Vagina (tissue), 2 donors: Measurements from ENCODE around the gene JDP2.

Experiments
- POLR2A ChIP-seq, 2 donors: fragments of 450-650 bp; IDR thresholded peaks; one replicate each; pipeline ENCODE4 v1.6.1; 2017; ENCODE audit warnings: antibody characterized with exemption in 2 of 2, mild to moderate bottlenecking in 2 of 2, moderate library complexity in 2 of 2
- TF ChIP-seq, protein P1 (sequence below), 3 experiments: fragments of 450-650 bp in 2 of 3; fragments of 200-600 bp in 1 of 3; sonication (generic) in 1 of 3; IDR thresholded peaks; one replicate each; pipeline ENCODE4 v1.5.1; 2017 to 2019; ENCODE audit warnings: antibody characterized with exemption in 3 of 3, mild to moderate bottlenecking in 2 of 3, moderate library complexity in 2 of 3

DNA sequence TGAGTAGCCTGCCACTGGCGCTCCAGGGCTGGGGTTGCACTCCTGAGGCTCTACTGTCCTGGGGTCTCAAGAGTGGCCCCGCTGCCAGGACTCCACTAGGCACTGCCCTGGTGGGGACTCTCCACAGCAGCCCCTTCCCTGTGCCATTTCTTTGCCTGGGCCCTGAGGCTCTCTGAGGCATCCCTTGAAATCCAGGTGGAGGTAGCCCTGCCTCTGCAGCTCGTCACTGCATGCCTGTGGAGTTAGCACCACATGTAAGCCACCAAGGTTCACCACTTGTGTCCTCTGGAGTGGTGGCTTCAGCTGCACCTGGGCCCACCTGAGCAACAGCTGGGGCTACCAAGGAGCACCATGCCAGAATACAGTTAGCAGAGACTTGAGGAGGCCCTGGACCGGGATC lies 54.5 kb downstream of the JDP2 start:
- TF ChIP-seq, protein P1, sequence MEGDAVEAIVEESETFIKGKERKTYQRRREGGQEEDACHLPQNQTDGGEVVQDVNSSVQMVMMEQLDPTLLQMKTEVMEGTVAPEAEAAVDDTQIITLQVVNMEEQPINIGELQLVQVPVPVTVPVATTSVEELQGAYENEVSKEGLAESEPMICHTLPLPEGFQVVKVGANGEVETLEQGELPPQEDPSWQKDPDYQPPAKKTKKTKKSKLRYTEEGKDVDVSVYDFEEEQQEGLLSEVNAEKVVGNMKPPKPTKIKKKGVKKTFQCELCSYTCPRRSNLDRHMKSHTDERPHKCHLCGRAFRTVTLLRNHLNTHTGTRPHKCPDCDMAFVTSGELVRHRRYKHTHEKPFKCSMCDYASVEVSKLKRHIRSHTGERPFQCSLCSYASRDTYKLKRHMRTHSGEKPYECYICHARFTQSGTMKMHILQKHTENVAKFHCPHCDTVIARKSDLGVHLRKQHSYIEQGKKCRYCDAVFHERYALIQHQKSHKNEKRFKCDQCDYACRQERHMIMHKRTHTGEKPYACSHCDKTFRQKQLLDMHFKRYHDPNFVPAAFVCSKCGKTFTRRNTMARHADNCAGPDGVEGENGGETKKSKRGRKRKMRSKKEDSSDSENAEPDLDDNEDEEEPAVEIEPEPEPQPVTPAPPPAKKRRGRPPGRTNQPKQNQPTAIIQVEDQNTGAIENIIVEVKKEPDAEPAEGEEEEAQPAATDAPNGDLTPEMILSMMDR (IDR thresholded peaks at IDR 0.05) = no peak
- no peak for TF ChIP-seq POLR2A (IDR thresholded peaks at IDR 0.05)
